CD14-positive monocyte (primary cell): ENCODE measurements around the gene SCML1. TPM values are rescaled to one million over a fixed set of nuclear protein-coding genes. Genes with fewer than 3 reads are reported as not detected.

Source experiments
- DNase-seq, 3 donors: peaks; one replicate each; pipeline ENCODE4 v3.0.0-alpha.2; 2011 to 2022
- H2AFZ ChIP-seq: 2 replicates; pipeline ENCODE4 v1.6.0; 2012; ENCODE audit warnings: mild to moderate bottlenecking, low read depth, low read length, inconsistent platforms; ENCODE audit not compliant: insufficient read depth, poor library complexity, severe bottlenecking
- H3K27ac ChIP-seq, 2 donors: 1 replicate in 1 of 2; 2 replicates in 1 of 2; pipeline ENCODE4 v1.5.1; 2012 to 2013; ENCODE audit warnings: low read length in 2 of 2, control low read depth in 1 of 2, inconsistent platforms in 1 of 2, low read depth in 1 of 2, mild to moderate bottlenecking in 1 of 2
- H3K27me3 ChIP-seq, 2 donors: one replicate each; pipeline versions ENCODE4 v1.6.0 to v1.6.1; 2011 to 2013; ENCODE audit warnings: low read length in 2 of 2; ENCODE audit not compliant: control insufficient read depth in 2 of 2, insufficient read depth in 2 of 2
- H3K36me3 ChIP-seq, 2 donors: replicated peaks in 1 of 2; 1 replicate in 1 of 2; 2 replicates in 1 of 2; pipeline versions ENCODE4 v1.5.1 to v1.6.1; 2012 to 2013; ENCODE audit warnings: low read length in 2 of 2, control low read depth in 1 of 2, inconsistent platforms in 1 of 2, mild to moderate bottlenecking in 1 of 2; ENCODE audit not compliant: insufficient read depth in 2 of 2, control insufficient read depth in 1 of 2
- H3K4me1 ChIP-seq, 2 donors: 1 replicate in 1 of 2; 2 replicates in 1 of 2; pipeline versions ENCODE4 v1.5.1 to v1.6.1; 2012 to 2013; ENCODE audit warnings: low read length in 2 of 2, control low read depth in 1 of 2, inconsistent platforms in 1 of 2, mild to moderate bottlenecking in 1 of 2, moderate library complexity in 1 of 2; ENCODE audit not compliant: insufficient read depth in 2 of 2, control insufficient read depth in 1 of 2
- H3K4me2 ChIP-seq: replicated peaks from 2 replicates; pipeline ENCODE3; 2012; ENCODE audit warnings: low read length, moderate library complexity, mild to moderate bottlenecking; ENCODE audit not compliant: poor library complexity, severe bottlenecking; ENCODE audit errors: extremely low read depth
- H3K4me3 ChIP-seq, 3 experiments: fragments of 200-600 bp in 1 of 3; sonication (generic) in 1 of 3; replicated peaks in 1 of 3; 1 replicate in 2 of 3; 2 replicates in 1 of 3; pipeline ENCODE4 v1.5.1; 2011 to 2013; ENCODE audit warnings: low read length in 3 of 3, mild to moderate bottlenecking in 3 of 3, control low read depth in 2 of 3, low read depth in 2 of 3, inconsistent platforms in 1 of 3, moderate library complexity in 1 of 3
- H3K79me2 ChIP-seq: 2 replicates; pipeline ENCODE4 v1.6.0; 2012; ENCODE audit warnings: mild to moderate bottlenecking, control low read depth, inconsistent platforms, low read length, moderate library complexity; ENCODE audit not compliant: insufficient read depth
- H3K9ac ChIP-seq: 2 replicates; pipeline ENCODE4 v1.6.0; 2017; ENCODE audit warnings: low read length, mild to moderate bottlenecking; ENCODE audit not compliant: insufficient read depth, poor library complexity, severe bottlenecking
- H3K9me3 ChIP-seq, 2 donors: replicated peaks in 1 of 2; 1 replicate in 1 of 2; 2 replicates in 1 of 2; pipeline versions ENCODE4 v1.5.1 to v1.6.1; 2012 to 2013; ENCODE audit warnings: low read length in 2 of 2, control low read depth in 1 of 2; ENCODE audit not compliant: control insufficient read depth in 1 of 2, insufficient read depth in 1 of 2
- H4K20me1 ChIP-seq: 2 replicates; pipeline ENCODE4 v1.6.0; 2012; ENCODE audit warnings: mild to moderate bottlenecking, low read length, control low read depth, moderate library complexity; ENCODE audit not compliant: insufficient read depth
- H3K27ac Mint-ChIP-seq, 7 donors: one replicate each; pipeline ENCODE4 v1.8.0; 2020; ENCODE audit warnings: mild to moderate bottlenecking in 7 of 7, mixed read lengths in 7 of 7, moderate library complexity in 6 of 7, inconsistent platforms in 2 of 7
- H3K27me3 Mint-ChIP-seq, 3 donors: one replicate each; pipeline ENCODE4 v1.8.0; 2021 to 2022; ENCODE audit warnings: low read depth in 3 of 3, mild to moderate bottlenecking in 3 of 3, mixed read lengths in 3 of 3, moderate library complexity in 3 of 3, inconsistent platforms in 1 of 3
- H3K36me3 Mint-ChIP-seq, 2 donors: one replicate each; pipeline ENCODE4 v1.8.0; 2020; ENCODE audit warnings: mixed read lengths in 2 of 2, inconsistent platforms in 1 of 2, mild to moderate bottlenecking in 1 of 2
- H3K4me1 Mint-ChIP-seq: one replicate; pipeline ENCODE4 v1.8.0; 2020; ENCODE audit warnings: mild to moderate bottlenecking, mixed read lengths
- H3K4me3 Mint-ChIP-seq, 2 donors: one replicate each; pipeline ENCODE4 v1.8.0; 2020; ENCODE audit warnings: mild to moderate bottlenecking in 2 of 2, mixed read lengths in 2 of 2, moderate library complexity in 1 of 2
- H3K9me3 Mint-ChIP-seq, 7 donors: one replicate each; pipeline ENCODE4 v1.8.0; 2020 to 2022; ENCODE audit warnings: mixed read lengths in 7 of 7, mild to moderate bottlenecking in 6 of 7, moderate library complexity in 6 of 7, inconsistent platforms in 2 of 7
- CTCF ChIP-seq: fragments of 200-600 bp; IDR thresholded peaks from one replicate; pipeline ENCODE4 v1.8.0; 2022; ENCODE audit warnings: antibody characterized with exemption, mild to moderate bottlenecking
- WGBS: methylation state at CpG from one replicate; pipeline ENCODE4 v1.1.5; 2013; ENCODE audit warnings: missing lambda C conversion rate; ENCODE audit not compliant: insufficient coverage; 5-methylcytosine and 5-hydroxymethylcytosine counted together
- intact Hi-C, 2 donors: fragments of 100-400 bp; cut with micrococcal nuclease; formaldehyde crosslinking; loops; one replicate each; pipeline versions ENCODE4 v1.15.0 to v1.15.1; 2023
- polyA plus RNA-seq, 3 donors: library from polyadenylated mRNA; depleted of rRNA in 1 of 3; unstranded in 2 of 3; stranded (reverse) in 1 of 3; fragments of 300-500 nt in 2 of 3; fragments of >200 nt in 1 of 3; fragmentation: Illumina TruSeq in 2 of 3; gene quantifications; 1 replicate in 2 of 3; 2 replicates in 1 of 3; pipeline ENCODE4 v1.2.3, GENCODE V29; 2012 to 2021

The SCML1 gene
- polyA plus RNA-seq, 3 donors: 0.56 to 8.5 (median 1.4) TPM

DNA sequence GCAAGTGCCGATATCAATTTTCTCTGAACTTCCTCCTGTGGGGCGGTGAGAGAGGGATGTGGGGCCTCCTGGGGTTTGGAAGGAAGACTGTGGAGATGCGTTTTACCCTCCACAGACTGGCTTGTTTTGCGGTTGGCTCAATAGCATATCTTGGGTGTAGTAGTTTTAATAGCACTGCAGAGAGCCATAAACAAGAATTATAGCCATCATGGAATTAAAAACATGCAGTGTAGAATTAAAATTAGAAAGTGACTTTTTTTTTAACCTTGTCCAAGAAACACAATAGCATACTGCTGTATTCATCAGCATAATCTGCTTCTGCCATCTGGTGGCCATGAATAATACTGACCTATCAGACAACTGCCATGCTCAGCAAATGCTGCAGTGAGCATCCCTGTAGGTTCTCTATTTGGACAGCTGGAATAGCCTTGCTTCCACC is 47.3 kb upstream of the SCML1 start:
- Mint-ChIP-seq H3K27me3 (peaks cover 0 to 8% (median 1%) of the 10 kb centered on the region in 3 donors), H3K4me1 (peaks cover 8% of the 10 kb centered on the region), H3K9me3 (peaks cover 0 to 2% (median 0%) of the 10 kb centered on the region in 7 donors), H3K36me3 (no peaks in the 10 kb centered on the region), H3K27ac (peak overlapping the region in 2 of 7 donors; percentile 5 to 50), H3K4me3 (peak overlapping the region; percentile 15 to 42)
- Histone ChIP-seq H3K9ac (no peak overlapping the region), H4K20me1 (no peaks in the 10 kb centered on the region), H3K36me3 (no peaks in the 10 kb centered on the region), H3K27ac (no peak overlapping the region), H3K4me3 (no peak overlapping the region), H2AFZ (peak overlapping the region; percentile 10), H3K9me3 (no peaks in the 10 kb centered on the region), H3K4me1 (peaks cover 0 to 4% of the 10 kb centered on the region in 2 donors), H3K4me2 (peak overlapping the region; percentile 21), H3K79me2 (no peaks in the 10 kb centered on the region), H3K27me3 (no peaks in the 10 kb centered on the region)
- intact Hi-C loops: loop anchor here (10.0 kb wide), 1 partner anchor 445 kb away; no protein-coding TSS in a partner anchor
- peak; percentile 25 to 55 (median 42) for DNase-seq
- no CpG with 5 or more reads among the region's 4 CpGs for WGBS
- peak; percentile 59 for TF ChIP-seq CTCF

DNA sequence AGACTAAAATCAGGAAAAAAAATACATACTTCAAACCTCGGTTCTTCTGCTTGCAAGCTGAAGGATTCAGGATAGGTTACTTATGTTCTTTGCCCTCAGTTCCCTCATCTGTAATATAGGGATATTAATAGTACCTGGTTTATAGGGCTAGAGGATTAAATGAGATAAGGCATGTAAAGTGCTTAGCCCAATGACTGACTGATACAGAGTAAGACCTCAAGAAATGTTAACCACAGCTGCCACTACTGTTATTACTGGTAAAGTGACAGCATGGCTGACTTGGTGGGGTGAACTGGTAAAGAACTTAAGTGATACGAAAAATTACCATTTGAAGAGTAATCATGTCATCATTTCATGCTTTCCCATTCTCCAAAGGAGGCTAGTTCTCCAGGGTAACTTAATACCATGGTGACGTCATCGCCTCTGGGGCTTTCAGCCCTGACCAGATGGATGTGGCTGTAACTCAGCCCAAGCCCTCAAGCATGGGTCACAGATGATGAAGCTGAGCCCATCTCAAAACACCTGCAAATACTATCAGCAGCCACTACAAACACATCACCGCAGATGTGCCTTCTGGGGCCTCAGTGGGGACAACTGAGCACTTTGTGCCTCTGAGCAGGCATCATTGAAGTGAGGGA is 44.5 kb upstream of the SCML1 start:
- H4K20me1 ChIP-seq: no peaks in the 10 kb centered on the region
- intact Hi-C loops: loop anchor here (10.0 kb wide), 1 partner anchor 448 kb away; no protein-coding TSS in a partner anchor
- no peak overlapping the region for H3K9ac ChIP-seq
- H3K9me3 ChIP-seq: no peaks in the 10 kb centered on the region
- no peak overlapping the region for H2AFZ ChIP-seq
- Mint-ChIP-seq H3K27me3 (peaks cover 0 to 10% (median 1%) of the 10 kb centered on the region in 3 donors), H3K4me1 (peaks cover 8% of the 10 kb centered on the region), H3K36me3 (no peaks in the 10 kb centered on the region), H3K27ac (no peak overlapping the region), H3K4me3 (no peak overlapping the region), H3K9me3 (peaks cover 0 to 2% (median 0%) of the 10 kb centered on the region in 7 donors)
- no CpG with 5 or more reads among the region's 5 CpGs for WGBS
- no peaks in the 10 kb centered on the region for H3K36me3 ChIP-seq
- DNase-seq: no peak
- H3K4me3 ChIP-seq: no peak overlapping the region
- H3K4me1 ChIP-seq: peaks cover 0 to 4% of the 10 kb centered on the region in 2 donors
- no peak overlapping the region for H3K4me2 ChIP-seq
- no peak overlapping the region for H3K27ac ChIP-seq
- H3K27me3 ChIP-seq: no peaks in the 10 kb centered on the region
- no peaks in the 10 kb centered on the region for H3K79me2 ChIP-seq
- no peak for TF ChIP-seq CTCF
